GM23248 (cell line): ENCODE data around the gene PSMB8. TPM values are rescaled to one million over a fixed set of nuclear protein-coding genes. Genes with fewer than 3 reads are reported as not detected.
A peak's percentile ranks its signal among the peaks of the same experiment; 100 is the strongest.
"Not testable (repeated sequence)": the region's sequence is repeated elsewhere in the genome, so short reads cannot be mapped to it uniquely, and the experiment has no call there.

ENCODE experiments used
- DNase-seq: peaks from one replicate; pipeline ENCODE4 v3.0.0-alpha.2; 2015
- H2AFZ ChIP-seq: fragments of 200-600 bp; sonication (generic); 2 replicates; pipeline ENCODE4 v1.6.1; 2016; ENCODE audit warnings: antibody characterized with exemption
- H3F3A ChIP-seq: fragments of 200-600 bp; sonication (generic); 2 replicates; pipeline ENCODE4 v1.6.1; 2016; ENCODE audit warnings: mild to moderate bottlenecking, antibody characterized with exemption, mixed run types; ENCODE audit not compliant: insufficient read depth
- H3K27ac ChIP-seq: fragments of 200-600 bp; sonication (generic); 2 replicates; pipeline ENCODE4 v1.5.1; 2016; ENCODE audit warnings: mild to moderate bottlenecking
- H3K27me3 ChIP-seq: fragments of 200-600 bp; sonication (generic); replicated peaks from 2 replicates; pipeline ENCODE4 v1.6.1; 2016; ENCODE audit warnings: mild to moderate bottlenecking; ENCODE audit not compliant: insufficient read depth
- H3K36me3 ChIP-seq: fragments of 200-600 bp; sonication (generic); 2 replicates; pipeline ENCODE4 v1.6.1; 2016; ENCODE audit warnings: low read depth, mild to moderate bottlenecking
- H3K4me1 ChIP-seq: fragments of 200-600 bp; sonication (generic); 2 replicates; pipeline ENCODE4 v1.6.1; 2016; ENCODE audit warnings: mild to moderate bottlenecking; ENCODE audit not compliant: insufficient read depth
- H3K4me2 ChIP-seq: fragments of 200-600 bp; sonication (generic); one replicate; pipeline ENCODE4 v1.6.1; 2016; ENCODE audit warnings: mild to moderate bottlenecking; ENCODE audit not compliant: unreplicated experiment
- H3K4me3 ChIP-seq: fragments of 200-600 bp; sonication (generic); 2 replicates; pipeline ENCODE4 v1.5.1; 2016; ENCODE audit warnings: mild to moderate bottlenecking
- H3K79me2 ChIP-seq: fragments of 200-600 bp; sonication (generic); 2 replicates; pipeline ENCODE4 v1.6.1; 2016; ENCODE audit warnings: mild to moderate bottlenecking; ENCODE audit not compliant: insufficient read depth
- H3K9ac ChIP-seq: fragments of 200-600 bp; sonication (generic); 2 replicates; pipeline ENCODE4 v1.6.1; 2016; ENCODE audit warnings: mild to moderate bottlenecking
- H3K9me2 ChIP-seq: fragments of 200-600 bp; sonication (generic); 2 replicates; pipeline ENCODE4 v1.6.1; 2016; ENCODE audit warnings: mixed run types, mild to moderate bottlenecking, moderate library complexity; ENCODE audit not compliant: insufficient read depth
- H3K9me3 ChIP-seq: fragments of 200-600 bp; sonication (generic); one replicate; pipeline ENCODE4 v1.6.1; 2017; ENCODE audit warnings: low read depth
- H4K20me1 ChIP-seq: fragments of 200-600 bp; sonication (generic); 2 replicates; pipeline ENCODE4 v1.6.0; 2016; ENCODE audit not compliant: insufficient read depth
- EZH2 ChIP-seq: fragments of 200-600 bp; sonication (generic); IDR thresholded peaks from 2 replicates; pipeline ENCODE4 v1.6.1; 2018; ENCODE audit warnings: antibody characterized with exemption, mild to moderate bottlenecking; ENCODE audit not compliant: insufficient read depth, poor library complexity, severe bottlenecking
- EZH2phosphoT487 ChIP-seq: fragments of 200-600 bp; sonication (generic); IDR thresholded peaks from 2 replicates; pipeline ENCODE4 v1.6.1; 2018; ENCODE audit warnings: antibody characterized with exemption, moderate library complexity, mild to moderate bottlenecking, low read depth; ENCODE audit not compliant: insufficient read depth
- WGBS, 2 experiments: methylation state at CpG; one replicate each; pipeline ENCODE4 v1.1.6; 2015 to 2017; ENCODE audit warnings: low lambda C conversion rate in 2 of 2, low coverage in 1 of 2; ENCODE audit errors: missing lambda C conversion rate in 2 of 2; 5-methylcytosine and 5-hydroxymethylcytosine counted together
- in situ Hi-C: fragments of 300-500 bp; cut with MboI; formaldehyde crosslinking; loops from 2 replicates; pipeline ENCODE4 v1.15.0; 2020
- polyA plus RNA-seq: library from polyadenylated mRNA; unstranded; fragments of >200 nt; fragmentation: Nextera tagmentation; extraction: Ambion mirVana; gene quantifications from 2 replicates; pipeline ENCODE4 v1.2.1, GENCODE V29; 2016
- total RNA-seq: library from RNA; depleted of rRNA; stranded (reverse); fragments of >200 nt; shearing (Covaris generic); gene quantifications from 2 replicates; pipeline ENCODE4 v1.2.3, GENCODE V29; 2014

Gene PSMB8
- total and polyA plus RNA-seq, 2 experiments from 2014 or later: 27.2 to 33.5 TPM

- TF ChIP-seq EZH2phosphoT487: no peak
- no peak for TF ChIP-seq EZH2
- Histone ChIP-seq H3K4me2 (no peak overlapping the region), H3F3A (peaks cover 13% of the 10 kb centered on the region), H3K4me1 (peaks cover 4% of the 10 kb centered on the region), H3K27me3 (peaks cover 19% of the 10 kb centered on the region), H3K27ac (no peak overlapping the region), H3K36me3 (no peaks in the 10 kb centered on the region), H3K9me2 (no peaks in the 10 kb centered on the region), H4K20me1 (no peaks in the 10 kb centered on the region), H2AFZ (no peak overlapping the region), H3K79me2 (no peaks in the 10 kb centered on the region), H3K9me3 (no peaks in the 10 kb centered on the region), H3K9ac (no peak overlapping the region), H3K4me3 (no peak overlapping the region)
- in situ Hi-C loops: no loop called here
- DNase-seq: no peak
- WGBS, 2 experiments: 49 to 55% methylated on average over 30 to 35 of the region's 35 CpGs
Observed at GRCh38 chr6:32879691-32880090, 35.8 kb upstream of the PSMB8 start.

GRCh38 chr6:32876603-32877002, 32.8 kb upstream of the PSMB8 start:
- Histone ChIP-seq H3F3A (no peaks in the 10 kb centered on the region), H3K9ac (no peak overlapping the region), H2AFZ (no peak overlapping the region), H3K4me1 (no peaks in the 10 kb centered on the region), H4K20me1 (no peaks in the 10 kb centered on the region), H3K79me2 (no peaks in the 10 kb centered on the region), H3K4me2 (no peak overlapping the region), H3K27me3 (peaks cover 22% of the 10 kb centered on the region), H3K9me2 (no peaks in the 10 kb centered on the region), H3K27ac (no peak overlapping the region), H3K9me3 (no peaks in the 10 kb centered on the region), H3K36me3 (no peaks in the 10 kb centered on the region), H3K4me3 (no peak overlapping the region)
- no peak for TF ChIP-seq EZH2
- no peak for TF ChIP-seq EZH2phosphoT487
- 90 to 100% methylated on average over 2 of the region's 2 CpGs for WGBS, 2 experiments
- DNase-seq: no peak
- in situ Hi-C loops: no loop called here

- H3K9ac ChIP-seq, H3K4me1 ChIP-seq, H3K27ac ChIP-seq, H4K20me1 ChIP-seq, H3K9me2 ChIP-seq, H3K79me2 ChIP-seq, H3K4me2 ChIP-seq, H2AFZ ChIP-seq, H3F3A ChIP-seq, H3K9me3 ChIP-seq, H3K36me3 ChIP-seq, in situ Hi-C loops, DNase-seq, H3K4me3 ChIP-seq: not testable (repeated sequence)
- H3K27me3 ChIP-seq: peaks cover 27% of the 10 kb centered on the region
- WGBS, 2 experiments: 0% methylated on average over 1 of the region's 1 CpG
Observed at GRCh38 chr6:32873947-32874346, 30.1 kb upstream of the PSMB8 start.

GRCh38 chr6:32868257-32868788, 24.5 kb upstream of the PSMB8 start:
- H3K4me3 ChIP-seq: no peak overlapping the region
- H3K9ac ChIP-seq: no peak overlapping the region
- WGBS, 2 experiments: 20 to 21% methylated on average over 5 of the region's 5 CpGs
- H2AFZ ChIP-seq: no peak overlapping the region
- no peaks in the 10 kb centered on the region for H3F3A ChIP-seq
- no peaks in the 10 kb centered on the region for H3K4me1 ChIP-seq
- no peaks in the 10 kb centered on the region for H3K9me2 ChIP-seq
- H3K27ac ChIP-seq: no peak overlapping the region
- TF ChIP-seq EZH2phosphoT487 (no peak), EZH2 (no peak)
- in situ Hi-C loops: no loop called here
- no peaks in the 10 kb centered on the region for H3K36me3 ChIP-seq
- no peaks in the 10 kb centered on the region for H3K9me3 ChIP-seq
- no peak overlapping the region for H3K4me2 ChIP-seq
- 0 out of 2 replicates have a peak, but pooled peaks cover 8% of the 10 kb centered on the region for H3K27me3 ChIP-seq
- no peaks in the 10 kb centered on the region for H3K79me2 ChIP-seq
- peak; percentile 73 for DNase-seq
- no peaks in the 10 kb centered on the region for H4K20me1 ChIP-seq
